HepG2 (cell line): Measurements from ENCODE around the gene TEKT5. TPM values are rescaled to one million over a fixed set of nuclear protein-coding genes. Genes with fewer than 3 reads are reported as not detected.

Source experiments
- CEBPZ ChIP-seq: IDR thresholded peaks from 2 replicates; pipeline ENCODE4 v1.6.1; 2012; ENCODE audit warnings: low read length, improper control_type of control experiment
- FIP1L1 ChIP-seq: fragments of 200-400 bp; formaldehyde crosslinking; IDR thresholded peaks from 2 replicates; pipeline ENCODE4 v1.6.1; 2018; ENCODE audit warnings: low read depth, mild to moderate bottlenecking, low read length, moderate library complexity, borderline replicate concordance; ENCODE audit not compliant: insufficient read depth
- FLYWCH1 ChIP-seq: sonication (generic); formaldehyde crosslinking; IDR thresholded peaks from 2 replicates; pipeline ENCODE4 v1.8.1; 2023; ENCODE audit warnings: mild to moderate bottlenecking, missing genetic modification reagents
- HDAC2 ChIP-seq: sonication (generic); formaldehyde crosslinking; IDR thresholded peaks from 2 replicates; pipeline ENCODE4 v1.4.0; 2020; ENCODE audit warnings: missing genetic modification reagents
- IKZF5 ChIP-seq: IDR thresholded peaks from 2 replicates; pipeline ENCODE4 v1.6.1; 2018; ENCODE audit warnings: missing genetic modification reagents, mild to moderate bottlenecking, missing compliant biosample characterization
- IRF9 ChIP-seq: sonication (generic); formaldehyde crosslinking; IDR thresholded peaks from 2 replicates; pipeline ENCODE4 v1.8.0; 2022; ENCODE audit warnings: missing genetic modification reagents, mild to moderate bottlenecking, borderline replicate concordance
- ISX ChIP-seq: sonication (generic); formaldehyde crosslinking; conservative IDR thresholded peaks from 2 replicates; pipeline ENCODE4 v1.5.0; 2020; ENCODE audit warnings: missing genetic modification reagents
- KDM5B ChIP-seq: sonication (generic); formaldehyde crosslinking; IDR thresholded peaks from 2 replicates; pipeline ENCODE4 v1.4.0; 2020; ENCODE audit warnings: missing genetic modification reagents, mild to moderate bottlenecking, borderline replicate concordance
- MAX ChIP-seq: IDR thresholded peaks from 2 replicates; pipeline ENCODE4 v1.6.1; 2012; ENCODE audit warnings: inconsistent platforms
- MYC ChIP-seq: sonication (generic); formaldehyde crosslinking; IDR thresholded peaks from 2 replicates; pipeline ENCODE4 v1.9.0; 2021; ENCODE audit warnings: missing genetic modification reagents, borderline replicate concordance
- NFIC ChIP-seq: IDR thresholded peaks from 2 replicates; pipeline ENCODE4 v1.6.1; 2012; ENCODE audit warnings: mild to moderate bottlenecking, low read length, inconsistent platforms
- RBM22 ChIP-seq: fragments of 200-400 bp; formaldehyde crosslinking; optimal IDR thresholded peaks from 2 replicates; pipeline ENCODE3; 2017; ENCODE audit warnings: mild to moderate bottlenecking, low read length, moderate library complexity
- TFAP4 ChIP-seq: sonication (generic); IDR thresholded peaks from 2 replicates; pipeline ENCODE4 v1.6.1; 2016; ENCODE audit warnings: low read depth, borderline replicate concordance
- ZBTB42 ChIP-seq: sonication (generic); formaldehyde crosslinking; IDR thresholded peaks from 2 replicates; pipeline ENCODE4 v1.5.0; 2020; ENCODE audit warnings: mild to moderate bottlenecking, missing genetic modification reagents
- ZC3H13 ChIP-seq: sonication (generic); formaldehyde crosslinking; IDR thresholded peaks from 2 replicates; pipeline ENCODE4 v1.8.1; 2023; ENCODE audit warnings: mild to moderate bottlenecking, missing genetic modification reagents, moderate library complexity
- ZNF335 ChIP-seq: sonication (generic); formaldehyde crosslinking; IDR thresholded peaks from 2 replicates; pipeline ENCODE4 v1.4.0; 2020; ENCODE audit warnings: missing genetic modification reagents
- ZNF382 ChIP-seq: sonication (generic); formaldehyde crosslinking; IDR thresholded peaks from 2 replicates; pipeline ENCODE4 v1.5.0; 2020; ENCODE audit warnings: missing genetic modification reagents, mild to moderate bottlenecking, borderline replicate concordance
- ZNF432 ChIP-seq: sonication (generic); formaldehyde crosslinking; IDR thresholded peaks from 2 replicates; pipeline ENCODE4 v1.5.0; 2020; ENCODE audit warnings: missing genetic modification reagents, mild to moderate bottlenecking, borderline replicate concordance
- ZNF574 ChIP-seq: sonication (generic); formaldehyde crosslinking; IDR thresholded peaks from 2 replicates; pipeline ENCODE4 v1.4.0; 2020; ENCODE audit warnings: missing genetic modification reagents
- polyA plus RNA-seq, 8 experiments: library from polyadenylated mRNA; depleted of rRNA in 3 of 8; stranded (reverse) in 7 of 8; unstranded in 1 of 8; fragments of >200 nt; fragmentation: Illumina TruSeq in 4 of 8; extraction: Trizol in 4 of 8; gene quantifications; 2 replicates each; pipeline versions ENCODE4 v1.2.1 to v1.2.3, GENCODE V29; 2011 to 2016; ENCODE audit warnings: low read depth in 4 of 8, missing spikeins in 1 of 8, mixed read lengths in 1 of 8; ENCODE audit not compliant: insufficient read depth in 1 of 8
- total RNA-seq, 5 experiments: library from RNA; depleted of rRNA; stranded (reverse); fragments of >200 nt; fragmentation: Illumina TruSeq; extraction: Trizol; gene quantifications; 2 replicates each; pipeline ENCODE4 v1.2.3, GENCODE V29; 2016; ENCODE audit warnings: low read depth in 1 of 5

TEKT5 gene
- total and polyA plus RNA-seq, 2 of the 13 experiments (the other 11 are each of a cell fraction or from before 2014, with no cell fraction given) = 0.16 TPM; not detected in 1

GRCh38 chr16:10612649-10613179, 82.0 kb downstream of the TEKT5 start (continued):
- TF ChIP-seq CEBPZ (no peak), FLYWCH1 (CRISPR knock-in tag) (no peak), ZBTB42 (0 out of 2 replicates have a peak, but pooled peaks have one; percentile 30), IRF9 (CRISPR knock-in tag) (peak; percentile 48; the same call in 1 of the 2 replicates), TFAP4 (0 out of 2 replicates have a peak, but pooled peaks have one; percentile 16), ZNF432 (CRISPR knock-in tag) (no peak), RBM22 (no peak), KDM5B (peak; percentile 40; the same call in 1 of the 2 replicates), MYC (CRISPR knock-in tag) (peak; percentile 23; the same call in 1 of the 2 replicates), ZNF574 (no peak), IKZF5 (0 out of 2 replicates have a peak, but pooled peaks have one; percentile 22), MAX (peak; percentile 57; the same call in 1 of the 2 replicates), NFIC (no peak), HDAC2 (CRISPR knock-in tag) (peak; percentile 37; the same call in 1 of the 2 replicates), ISX (CRISPR knock-in tag) (no peak), ZC3H13 (CRISPR knock-in tag) (no peak), ZNF382 (no peak), FIP1L1 (no peak), ZNF335 (no peak)
